ENCODE data around the gene PLCB1.

DNA sequence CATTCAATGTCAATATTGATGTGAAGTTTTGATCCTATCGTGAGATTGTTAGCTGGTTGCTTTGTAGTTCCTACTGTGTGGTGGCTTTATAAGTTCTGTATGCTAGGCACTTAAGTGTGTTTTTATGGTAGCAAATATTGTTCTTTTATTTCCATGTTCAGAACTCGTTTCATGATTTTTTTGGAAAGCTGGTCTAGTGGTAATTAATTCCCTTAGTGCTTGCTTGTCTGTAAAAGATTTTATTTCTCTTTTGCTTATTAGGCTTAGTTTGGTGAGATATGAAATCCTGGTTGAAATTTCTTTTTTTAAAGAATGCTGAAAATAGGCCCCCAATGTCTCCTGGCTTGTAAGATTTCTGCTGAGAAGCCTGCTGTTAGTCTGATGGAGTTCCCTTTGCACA is 27.8 kb upstream of the PLCB1 start:
- TF ChIP-seq, protein P1, sequence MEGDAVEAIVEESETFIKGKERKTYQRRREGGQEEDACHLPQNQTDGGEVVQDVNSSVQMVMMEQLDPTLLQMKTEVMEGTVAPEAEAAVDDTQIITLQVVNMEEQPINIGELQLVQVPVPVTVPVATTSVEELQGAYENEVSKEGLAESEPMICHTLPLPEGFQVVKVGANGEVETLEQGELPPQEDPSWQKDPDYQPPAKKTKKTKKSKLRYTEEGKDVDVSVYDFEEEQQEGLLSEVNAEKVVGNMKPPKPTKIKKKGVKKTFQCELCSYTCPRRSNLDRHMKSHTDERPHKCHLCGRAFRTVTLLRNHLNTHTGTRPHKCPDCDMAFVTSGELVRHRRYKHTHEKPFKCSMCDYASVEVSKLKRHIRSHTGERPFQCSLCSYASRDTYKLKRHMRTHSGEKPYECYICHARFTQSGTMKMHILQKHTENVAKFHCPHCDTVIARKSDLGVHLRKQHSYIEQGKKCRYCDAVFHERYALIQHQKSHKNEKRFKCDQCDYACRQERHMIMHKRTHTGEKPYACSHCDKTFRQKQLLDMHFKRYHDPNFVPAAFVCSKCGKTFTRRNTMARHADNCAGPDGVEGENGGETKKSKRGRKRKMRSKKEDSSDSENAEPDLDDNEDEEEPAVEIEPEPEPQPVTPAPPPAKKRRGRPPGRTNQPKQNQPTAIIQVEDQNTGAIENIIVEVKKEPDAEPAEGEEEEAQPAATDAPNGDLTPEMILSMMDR (conservative IDR thresholded peaks at IDR 0.05), result no peak
- TF ChIP-seq ZFX (IDR thresholded peaks at IDR 0.05), result no peak
